Ovary (tissue), 9 donors: ENCODE data around the gene BLOC1S3. TPM values are rescaled to one million over a fixed set of nuclear protein-coding genes. Genes with fewer than 3 reads are reported as not detected.

Experiments
- DNase-seq, 5 donors: peaks; one replicate each; pipeline ENCODE4 v3.0.0-alpha.2; 2019 to 2020
- H3K27ac ChIP-seq, 2 donors: fragments of 200-600 bp; one replicate each; pipeline versions ENCODE4 v1.5.1 to v1.8.0; 2019 to 2022
- H3K27me3 ChIP-seq: fragments of 200-600 bp; one replicate; pipeline ENCODE4 v1.8.0; 2022
- H3K36me3 ChIP-seq: fragments of 200-600 bp; sonication (generic); one replicate; pipeline ENCODE4 v1.5.1; 2019
- H3K4me1 ChIP-seq: one replicate; pipeline ENCODE4 v1.8.1; 2013; ENCODE audit warnings: mild to moderate bottlenecking, moderate library complexity; ENCODE audit not compliant: insufficient read depth
- H3K4me3 ChIP-seq: fragments of 200-600 bp; sonication (generic); one replicate; pipeline ENCODE4 v1.5.1; 2017
- H3K9me3 ChIP-seq, 2 donors: fragments of 200-600 bp in 1 of 2; sonication (generic) in 1 of 2; one replicate each; pipeline versions ENCODE4 v1.5.1 to v1.8.1; 2013 to 2019; ENCODE audit warnings: mild to moderate bottlenecking in 1 of 2, moderate library complexity in 1 of 2
- CTCF ChIP-seq, 3 donors: fragments of 450-650 bp in 2 of 3; fragments of 200-600 bp in 1 of 3; IDR thresholded peaks; one replicate each; pipeline versions ENCODE4 v1.5.1 to v1.8.0; 2016 to 2022; ENCODE audit warnings: antibody characterized with exemption in 3 of 3, mild to moderate bottlenecking in 1 of 3
- EP300 ChIP-seq: sonication (generic); formaldehyde crosslinking; IDR thresholded peaks from one replicate; pipeline ENCODE4 v1.6.1; 2017; ENCODE audit warnings: antibody characterized with exemption
- POLR2A ChIP-seq: fragments of 450-650 bp; IDR thresholded peaks from one replicate; pipeline ENCODE4 v1.6.1; 2017; ENCODE audit warnings: antibody characterized with exemption, mild to moderate bottlenecking, moderate library complexity
- WGBS, 3 donors: extraction: QIAGEN DNeasy Blood & Tissue Kit in 1 of 3; methylation state at CpG; one replicate each; pipeline versions ENCODE4 v1.1.5 to v1.1.7; 2013 to 2017; 5-methylcytosine and 5-hydroxymethylcytosine counted together
- intact Hi-C, 4 donors: fragments of 100-400 bp; cut with DNase I; formaldehyde crosslinking; loops; one replicate each; pipeline versions ENCODE4 v1.11.0 to v1.15.1; 2022 to 2023
- polyA plus RNA-seq, 2 donors: library from polyadenylated mRNA; stranded (reverse); fragments of 200-250 nt in 1 of 2; fragments of 350-450 nt in 1 of 2; fragmentation: Illumina TruSeq in 1 of 2; extraction: RNeasy Lipid Tissue Mini Kit (QIAGEN cat#74804) in 1 of 2; gene quantifications; one replicate each; pipeline ENCODE4 v1.2.3, GENCODE V29; 2013 to 2014
- total RNA-seq, 7 donors: library from RNA; depleted of rRNA in 2 of 7; stranded (reverse); fragments of >200 nt in 2 of 7; fragmentation: NEBNext Ultra II Directional in 3 of 7; extraction: Animal tissue kit (Norgen Biotek cat#: 25700) in 3 of 7; gene quantifications; one replicate each; pipeline versions ENCODE4 v1.1.0 to v1.2.4, GENCODE V29; 2016 to 2023
- donor health status: DM: no; HTN: no; CAD: no; lungs with moderate emphysema.
- donor health status: DM: no; HTN: no; CAD: no.
- donor health status: Bipolar disorder and iron deficiency.
- donor health status: DM: yes; HTN: yes; CAD: no.
- donor health status: DM: no; HTN: no; CAD: no.
- donor health status: DM: yes; HTN: yes; CAD: no.

BLOC1S3 gene
- total and polyA plus RNA-seq, 9 donors, result 4.1 to 12.6 (median 11.3) TPM

GRCh38 chr19:45156011-45156630 is 22.5 kb upstream of the BLOC1S3 start:
- no peak for TF ChIP-seq POLR2A
- Histone ChIP-seq H3K27me3 (no peaks in the 10 kb centered on the region), H3K36me3 (no peaks in the 10 kb centered on the region), H3K27ac (no peak overlapping the region), H3K4me3 (no peak overlapping the region), H3K9me3 (no peaks in the 10 kb centered on the region), H3K4me1 (peaks cover 19% of the 10 kb centered on the region)
- 62 to 79% (median 74%) methylated on average over 10 to 11 of the region's 11 CpGs for WGBS, 3 donors
- intact Hi-C loops, result no loop called here
- no peak for DNase-seq

DNA sequence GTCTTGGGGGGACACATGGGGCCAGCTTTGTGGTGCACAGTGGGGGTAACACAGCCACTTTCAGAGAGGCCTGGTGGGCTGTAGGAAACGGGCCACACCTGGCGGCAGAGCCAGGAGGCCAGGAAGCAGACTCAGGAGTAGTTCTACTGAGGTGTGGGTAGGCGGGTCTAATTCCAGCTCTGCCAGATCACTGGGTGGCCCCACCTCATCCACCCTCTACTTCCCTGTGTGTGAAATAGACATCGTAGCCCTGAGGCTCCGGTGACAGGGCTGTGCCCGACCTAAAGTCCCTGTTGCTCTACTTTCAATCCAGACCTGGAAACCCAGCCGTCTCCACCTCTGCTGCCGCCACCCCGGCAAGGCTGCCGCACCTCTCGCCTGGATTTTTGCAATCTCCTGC is 21.8 kb upstream of the BLOC1S3 start:
- Histone ChIP-seq H3K4me3 (no peak overlapping the region), H3K27me3 (no peaks in the 10 kb centered on the region), H3K9me3 (no peaks in the 10 kb centered on the region), H3K36me3 (no peaks in the 10 kb centered on the region), H3K27ac (no peak overlapping the region), H3K4me1 (peaks cover 19% of the 10 kb centered on the region)
- no peak for TF ChIP-seq CTCF (IDR thresholded peaks at IDR 0.05)
- TF ChIP-seq EP300, result no peak
- no peak for TF ChIP-seq POLR2A
- intact Hi-C loops, result no loop called here
- no peak for DNase-seq
- 67 to 76% (median 71%) methylated on average over 11 of the region's 11 CpGs for WGBS, 3 donors

DNA sequence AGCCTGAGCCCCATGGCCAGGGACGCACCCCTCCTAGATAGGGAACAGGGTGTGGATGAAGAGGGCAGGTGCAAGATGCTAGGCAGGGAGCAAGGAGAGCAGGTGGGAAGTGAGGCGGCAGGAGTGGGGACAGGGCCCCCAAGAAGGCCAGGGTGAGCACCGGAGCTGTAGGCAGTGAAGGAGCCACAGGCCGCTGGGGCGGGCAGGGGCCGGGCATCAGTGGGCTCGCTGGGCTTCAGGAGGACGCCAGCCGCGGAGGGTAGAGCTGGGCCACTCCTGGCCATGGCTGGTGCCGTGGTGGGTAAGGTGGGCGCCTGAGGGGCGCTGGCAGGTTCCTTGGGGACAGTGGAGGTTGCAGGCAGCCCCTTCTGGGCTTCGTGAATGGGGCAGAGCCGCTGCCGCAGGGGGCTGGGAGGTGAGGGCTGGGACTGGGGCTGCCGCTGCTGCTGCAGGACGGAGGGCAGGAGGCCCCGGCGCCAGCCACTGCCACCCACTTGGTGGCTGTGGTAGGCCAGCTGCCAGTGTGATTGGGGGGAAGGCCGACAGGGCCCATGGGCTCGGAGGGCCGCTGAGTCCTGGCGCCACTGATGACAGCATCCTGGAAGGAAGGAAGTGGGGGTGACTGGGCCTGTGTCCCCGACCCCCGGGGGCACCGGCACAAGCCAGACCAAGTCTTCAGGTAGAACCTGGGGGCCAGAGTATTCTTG is 19.9 kb upstream of the BLOC1S3 start:
- WGBS, 3 donors, result 68 to 82% (median 73%) methylated on average over 26 to 27 of the region's 27 CpGs
- Histone ChIP-seq H3K4me1 (peaks cover under 1% of the 10 kb centered on the region), H3K9me3 (no peaks in the 10 kb centered on the region), H3K27me3 (no peaks in the 10 kb centered on the region), H3K4me3 (no peak overlapping the region), H3K27ac (no peak overlapping the region), H3K36me3 (no peaks in the 10 kb centered on the region)
- intact Hi-C loops, result no loop called here
- DNase-seq, result no peak
- TF ChIP-seq POLR2A (no peak), CTCF (IDR thresholded peaks at IDR 0.05) (no peak), EP300 (no peak)

DNA sequence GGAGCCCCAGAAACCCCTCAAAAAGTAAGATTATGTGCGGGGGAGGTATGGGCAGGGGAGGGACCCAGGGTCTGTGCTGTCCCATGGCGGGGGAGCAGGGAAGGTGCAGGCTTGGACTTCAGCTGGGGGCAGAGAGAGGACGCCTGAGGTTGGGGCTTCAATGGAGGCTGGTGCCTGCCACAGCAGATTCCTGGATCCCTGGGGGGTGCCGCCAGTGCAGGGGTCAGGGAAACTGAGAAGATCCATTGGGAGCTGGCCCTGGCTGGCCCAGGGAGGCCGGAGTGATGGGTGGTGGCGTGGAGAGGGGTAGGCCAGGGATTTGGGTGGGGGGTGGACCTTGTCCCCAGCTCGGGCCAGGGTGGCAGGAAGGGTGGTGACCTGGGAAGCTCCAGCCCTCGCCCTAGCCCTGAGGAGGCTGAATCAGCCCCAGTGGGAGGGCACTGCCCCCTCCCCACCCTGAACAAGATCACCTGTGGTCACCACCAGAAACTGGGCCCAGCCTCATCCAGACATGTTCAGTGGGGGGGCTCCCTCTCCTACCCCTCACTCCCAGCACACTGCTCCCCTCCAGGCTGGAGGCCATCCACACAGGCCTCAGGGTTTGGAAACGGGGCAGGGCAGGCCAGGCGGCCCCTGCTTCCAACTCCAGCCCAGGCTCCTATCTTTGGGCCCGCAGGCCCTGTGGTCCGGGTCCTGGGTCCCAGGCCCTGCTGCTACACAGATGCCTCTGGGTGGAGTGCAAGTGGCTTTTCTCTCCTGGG is 19.2 kb upstream of the BLOC1S3 start:
- intact Hi-C loops, result no loop called here
- WGBS, 3 donors, result 62 to 72% (median 63%) methylated on average over 12 of the region's 12 CpGs
- Histone ChIP-seq H3K27me3 (no peaks in the 10 kb centered on the region), H3K4me3 (no peak overlapping the region), H3K4me1 (no peaks in the 10 kb centered on the region), H3K9me3 (no peaks in the 10 kb centered on the region), H3K27ac (no peak overlapping the region), H3K36me3 (no peaks in the 10 kb centered on the region)
- no peak for DNase-seq
- no peak for TF ChIP-seq CTCF (IDR thresholded peaks at IDR 0.05)
- TF ChIP-seq POLR2A, result no peak
- no peak for TF ChIP-seq EP300
